ENCODE data around the gene MICAL2.

The MICAL2 gene

DNA sequence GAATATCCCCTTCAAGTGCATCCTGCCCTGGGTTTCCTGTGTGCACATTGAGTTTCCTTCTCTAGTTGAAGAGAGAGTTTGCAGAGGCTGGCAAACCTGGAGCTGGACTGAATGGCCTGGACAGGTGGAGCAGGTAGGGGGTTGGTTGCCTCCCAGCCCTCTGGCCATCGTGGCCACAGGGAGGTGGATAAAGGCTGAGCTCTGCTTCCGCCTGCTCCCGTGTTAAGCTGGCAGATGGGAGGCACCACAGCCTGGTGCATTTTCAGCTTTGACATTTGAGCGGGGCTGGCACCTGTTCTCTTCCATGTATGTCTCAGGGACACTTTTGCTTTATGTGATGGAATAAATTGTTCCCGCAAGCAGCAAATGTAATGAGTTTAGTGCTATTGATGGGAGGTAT is 11.1 kb downstream of the MICAL2 start:
- Histone ChIP-seq H3K4me3 (no peak overlapping the region), H3K36me3 (ENCODE audit: insufficient read depth, low read length) (no peaks in the 10 kb centered on the region), H3K9me3 (ENCODE audit: low read depth, low read length) (no peaks in the 10 kb centered on the region), H3K9ac (ENCODE audit: insufficient read length) (no peak overlapping the region), H3K27ac (no peak overlapping the region)
- DNase-seq (ENCODE audit: low read depth, low spot score) = no peak
- no peak for TF ChIP-seq FOXP2 (optimal IDR thresholded peaks at IDR 0.05; ENCODE audit: control extremely low read depth, extremely low read length, insufficient read depth)
- no peak for TF ChIP-seq POLR2AphosphoS5 (IDR thresholded peaks at IDR 0.05; ENCODE audit: borderline replicate concordance, low read depth, low read length)
- no peak for TF ChIP-seq EZH2 (IDR thresholded peaks at IDR 0.05)

DNA sequence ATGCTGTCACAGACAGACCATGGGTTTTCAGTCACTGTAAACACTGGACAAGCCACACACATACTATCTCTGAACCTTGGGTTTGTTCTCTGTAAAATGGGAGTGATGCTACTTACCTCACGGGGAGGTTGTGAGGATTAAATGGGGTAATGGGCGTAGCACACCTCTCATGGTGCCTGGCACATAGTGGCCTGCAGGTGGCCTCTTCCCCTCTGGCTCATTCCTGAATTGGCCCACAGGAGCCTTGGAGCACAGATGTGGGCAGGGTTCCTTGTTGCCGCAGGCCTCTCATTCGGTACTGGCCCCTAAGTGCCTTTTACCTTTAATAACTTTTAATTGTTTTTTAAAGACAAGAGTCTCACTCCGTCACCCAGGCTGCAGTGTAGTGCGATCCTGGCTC is 11.7 kb downstream of the MICAL2 start:
- DNase-seq (ENCODE audit: low read depth, low spot score) = no peak
- no peak overlapping the region for H3K4me3 ChIP-seq
- no peaks in the 10 kb centered on the region for H3K36me3 ChIP-seq (ENCODE audit: insufficient read depth, low read length)
- TF ChIP-seq POLR2AphosphoS5 (IDR thresholded peaks at IDR 0.05; ENCODE audit: borderline replicate concordance, low read depth, low read length) (no peak), EZH2 (IDR thresholded peaks at IDR 0.05) (no peak), FOXP2 (optimal IDR thresholded peaks at IDR 0.05; ENCODE audit: control extremely low read depth, extremely low read length, insufficient read depth) (no peak)
- H3K27ac ChIP-seq = no peak overlapping the region
- no peaks in the 10 kb centered on the region for H3K9me3 ChIP-seq (ENCODE audit: low read depth, low read length)
- H3K9ac ChIP-seq (ENCODE audit: insufficient read length) = no peak overlapping the region

DNA sequence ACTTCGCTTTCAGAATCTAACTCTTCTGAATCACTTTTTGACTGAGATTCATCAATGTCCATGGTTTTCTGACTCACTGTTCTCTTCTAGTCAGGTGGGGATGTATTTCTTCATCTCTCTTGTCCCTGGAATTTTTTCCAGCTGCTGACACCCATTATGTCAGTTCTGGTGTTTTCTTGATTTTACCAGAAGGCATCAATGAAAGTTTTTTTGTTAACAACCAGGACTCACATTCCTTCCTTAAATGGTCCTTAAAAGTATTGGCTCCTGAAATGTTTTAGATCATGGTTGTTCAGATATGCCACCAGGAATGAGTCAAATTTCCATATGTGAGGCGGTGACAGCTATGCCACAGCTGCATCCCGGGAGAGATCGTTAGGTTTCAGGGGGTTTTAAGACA is 12.9 kb downstream of the MICAL2 start:
- no peak overlapping the region for H3K9ac ChIP-seq (ENCODE audit: insufficient read length)
- TF ChIP-seq POLR2AphosphoS5 (IDR thresholded peaks at IDR 0.05; ENCODE audit: borderline replicate concordance, low read depth, low read length) (no peak), EZH2 (IDR thresholded peaks at IDR 0.05) (no peak), FOXP2 (optimal IDR thresholded peaks at IDR 0.05; ENCODE audit: control extremely low read depth, extremely low read length, insufficient read depth) (no peak)
- no peak overlapping the region for H3K27ac ChIP-seq
- DNase-seq (ENCODE audit: low read depth, low spot score) = no peak
- H3K36me3 ChIP-seq (ENCODE audit: insufficient read depth, low read length) = no peaks in the 10 kb centered on the region
- no peaks in the 10 kb centered on the region for H3K9me3 ChIP-seq (ENCODE audit: low read depth, low read length)
- no peak overlapping the region for H3K4me3 ChIP-seq

DNA sequence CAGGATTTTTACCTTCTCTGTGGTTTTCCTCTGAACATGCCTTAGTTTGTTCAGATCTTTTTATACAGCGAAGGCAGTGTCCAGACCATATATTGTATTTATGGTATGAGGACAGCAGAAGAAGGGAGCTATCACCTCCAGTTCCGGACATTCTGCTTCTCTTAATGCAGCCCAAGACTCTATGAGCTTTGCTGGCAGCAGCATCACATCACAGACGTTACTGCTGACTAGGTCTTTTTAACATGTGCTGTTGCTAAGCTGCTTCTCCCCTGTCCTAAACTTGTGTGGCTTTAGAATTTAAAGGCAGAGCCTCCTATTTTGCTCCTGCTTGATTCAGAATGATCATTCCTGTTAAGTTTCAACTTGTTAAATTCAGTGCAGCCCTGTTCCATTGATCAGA is 13.4 kb downstream of the MICAL2 start:
- Histone ChIP-seq H3K9ac (ENCODE audit: insufficient read length) (no peak overlapping the region), H3K36me3 (ENCODE audit: insufficient read depth, low read length) (no peaks in the 10 kb centered on the region), H3K4me3 (no peak overlapping the region), H3K9me3 (ENCODE audit: low read depth, low read length) (no peaks in the 10 kb centered on the region), H3K27ac (no peak overlapping the region)
- TF ChIP-seq FOXP2 (optimal IDR thresholded peaks at IDR 0.05; ENCODE audit: control extremely low read depth, extremely low read length, insufficient read depth) (no peak), EZH2 (IDR thresholded peaks at IDR 0.05) (no peak), POLR2AphosphoS5 (IDR thresholded peaks at IDR 0.05; ENCODE audit: borderline replicate concordance, low read depth, low read length) (no peak)
- DNase-seq (ENCODE audit: low read depth, low spot score) = no peak

DNA sequence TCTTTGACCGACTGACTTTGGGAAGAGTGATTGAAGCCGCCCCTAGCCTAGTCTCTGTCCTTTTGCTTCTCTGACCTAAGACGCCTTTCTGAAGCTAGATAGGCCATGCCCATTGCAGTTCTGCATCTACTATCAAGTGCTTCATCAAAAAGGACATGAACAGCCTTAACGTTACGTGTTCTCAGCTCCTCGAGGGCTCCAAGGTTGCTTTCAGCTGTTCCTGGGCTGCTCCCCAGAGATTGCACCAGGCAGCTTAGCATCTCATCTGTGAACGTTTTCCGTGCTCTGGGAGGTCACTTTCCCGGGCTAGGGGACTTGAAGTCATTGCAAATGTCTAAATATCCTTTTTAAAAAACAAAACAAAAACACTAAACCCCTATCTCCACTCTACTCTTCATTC is 13.9 kb downstream of the MICAL2 start:
- Histone ChIP-seq H3K9me3 (ENCODE audit: low read depth, low read length) (no peaks in the 10 kb centered on the region), H3K9ac (ENCODE audit: insufficient read length) (no peak overlapping the region), H3K27ac (no peak overlapping the region), H3K4me3 (no peak overlapping the region), H3K36me3 (ENCODE audit: insufficient read depth, low read length) (no peaks in the 10 kb centered on the region)
- DNase-seq (ENCODE audit: low read depth, low spot score) = no peak
- no peak for TF ChIP-seq FOXP2 (optimal IDR thresholded peaks at IDR 0.05; ENCODE audit: control extremely low read depth, extremely low read length, insufficient read depth)
- no peak for TF ChIP-seq POLR2AphosphoS5 (IDR thresholded peaks at IDR 0.05; ENCODE audit: borderline replicate concordance, low read depth, low read length)

DNA sequence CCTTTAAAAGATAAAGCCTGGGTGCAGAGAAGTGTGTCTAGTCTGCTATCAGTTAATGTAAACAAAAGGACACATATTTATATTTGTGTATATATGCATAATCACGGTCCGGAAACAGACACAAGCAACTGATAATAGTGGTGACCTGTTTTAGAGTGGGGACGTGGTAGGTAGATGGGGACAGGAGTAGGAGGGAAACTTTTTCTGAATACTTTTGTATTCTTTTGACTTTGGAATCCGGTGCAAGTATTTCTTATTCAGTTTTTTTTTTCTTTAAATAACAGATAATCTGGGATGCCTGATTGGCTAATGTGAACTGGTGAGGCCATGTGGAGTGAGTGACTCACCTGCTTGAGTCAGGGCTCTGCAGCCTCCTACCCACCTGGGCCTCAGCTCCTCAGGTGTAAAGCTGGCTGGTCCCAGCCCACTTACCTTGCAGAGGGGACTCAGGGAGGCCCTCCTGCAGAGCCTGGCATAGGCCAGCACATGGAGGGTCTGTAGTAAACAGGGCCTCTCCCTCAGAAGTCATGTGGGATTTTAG is 15.3 kb downstream of the MICAL2 start:
- TF ChIP-seq FOXP2 (optimal IDR thresholded peaks at IDR 0.05; ENCODE audit: control extremely low read depth, extremely low read length, insufficient read depth) (no peak), POLR2AphosphoS5 (IDR thresholded peaks at IDR 0.05; ENCODE audit: borderline replicate concordance, low read depth, low read length) (no peak), EZH2 (IDR thresholded peaks at IDR 0.05) (no peak)
- Histone ChIP-seq H3K4me3 (no peak overlapping the region), H3K9ac (ENCODE audit: insufficient read length) (no peak overlapping the region), H3K27ac (no peak overlapping the region), H3K9me3 (ENCODE audit: low read depth, low read length) (no peaks in the 10 kb centered on the region), H3K36me3 (ENCODE audit: insufficient read depth, low read length) (no peaks in the 10 kb centered on the region)
- no peak for DNase-seq (ENCODE audit: low read depth, low spot score)

DNA sequence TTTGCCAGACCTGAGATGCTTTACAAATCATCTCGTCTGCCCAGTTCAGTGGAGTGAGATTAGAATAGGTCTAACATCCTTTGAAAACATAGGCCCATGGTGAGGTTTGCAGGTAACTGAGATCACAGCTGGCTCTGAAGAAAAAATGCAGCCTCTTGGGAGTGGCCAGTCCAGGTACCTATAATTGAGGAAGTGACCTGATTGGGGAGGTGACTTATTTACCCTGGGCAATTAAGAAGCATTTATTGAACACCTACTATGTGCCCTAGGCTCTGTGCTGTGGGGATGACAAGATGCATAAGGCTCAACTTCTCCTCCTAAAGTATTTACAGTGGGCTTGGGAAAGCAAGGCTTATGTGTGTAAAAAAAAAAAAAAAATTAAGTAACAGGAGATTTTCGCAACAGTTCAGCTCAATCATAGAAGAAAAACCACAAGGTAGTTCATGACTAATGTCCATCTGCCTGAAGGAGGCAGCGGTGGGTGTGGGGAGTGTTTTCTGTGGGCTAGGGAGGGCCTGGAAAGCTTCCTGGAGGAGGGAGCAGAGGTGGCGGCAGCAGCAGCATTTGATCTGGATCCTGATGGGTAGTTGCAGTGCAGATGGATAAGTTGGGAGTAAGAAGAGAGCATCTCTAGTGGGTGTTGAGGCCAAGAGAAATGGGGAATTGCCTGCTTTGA is 16.1 kb downstream of the MICAL2 start:
- H3K4me3 ChIP-seq = no peak overlapping the region
- H3K9me3 ChIP-seq (ENCODE audit: low read depth, low read length) = no peaks in the 10 kb centered on the region
- no peak overlapping the region for H3K27ac ChIP-seq
- TF ChIP-seq FOXP2 (optimal IDR thresholded peaks at IDR 0.05; ENCODE audit: control extremely low read depth, extremely low read length, insufficient read depth) (no peak), EZH2 (IDR thresholded peaks at IDR 0.05) (no peak), POLR2AphosphoS5 (IDR thresholded peaks at IDR 0.05; ENCODE audit: borderline replicate concordance, low read depth, low read length) (no peak)
- H3K36me3 ChIP-seq (ENCODE audit: insufficient read depth, low read length) = no peaks in the 10 kb centered on the region
- no peak for DNase-seq (ENCODE audit: low read depth, low spot score)
- H3K9ac ChIP-seq (ENCODE audit: insufficient read length) = no peak overlapping the region

DNA sequence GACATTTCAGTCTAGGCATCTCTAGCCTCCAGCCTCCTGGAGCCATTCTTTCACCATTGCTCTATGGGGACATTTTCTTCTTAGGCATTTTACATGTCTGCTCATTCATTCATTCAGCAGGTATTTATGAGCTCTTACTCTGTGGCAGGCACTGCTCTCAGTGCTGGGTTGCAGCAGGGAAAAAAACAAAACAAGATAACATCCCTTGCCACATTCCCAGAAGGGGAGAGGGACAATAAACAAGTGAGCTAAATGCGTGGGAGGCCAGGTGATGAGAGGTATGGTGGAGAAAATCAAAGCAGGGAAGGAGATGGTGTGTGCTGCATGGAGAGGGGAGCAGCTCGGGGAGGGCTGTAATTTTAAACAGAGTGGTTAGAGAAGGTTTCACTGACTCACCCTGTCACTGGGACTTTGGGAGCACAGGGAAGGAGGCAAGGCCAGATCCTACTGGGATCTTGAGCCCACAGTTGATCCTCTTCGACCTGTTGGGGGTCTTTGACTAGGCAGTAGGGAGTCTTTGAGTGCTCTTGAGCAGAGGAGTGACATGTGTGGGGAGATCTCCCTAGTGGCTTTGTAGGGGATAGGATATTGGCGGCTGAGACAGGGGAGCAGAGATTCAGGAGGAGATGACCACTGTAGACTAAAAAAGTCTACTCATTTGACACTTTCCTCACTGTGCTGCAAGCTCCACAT is 17.0 kb downstream of the MICAL2 start:
- DNase-seq (ENCODE audit: low read depth, low spot score) = no peak
- Histone ChIP-seq H3K9ac (ENCODE audit: insufficient read length) (no peak overlapping the region), H3K9me3 (ENCODE audit: low read depth, low read length) (no peaks in the 10 kb centered on the region), H3K27ac (no peak overlapping the region), H3K4me3 (no peak overlapping the region), H3K36me3 (ENCODE audit: insufficient read depth, low read length) (no peaks in the 10 kb centered on the region)
- TF ChIP-seq FOXP2 (optimal IDR thresholded peaks at IDR 0.05; ENCODE audit: control extremely low read depth, extremely low read length, insufficient read depth) (no peak), POLR2AphosphoS5 (IDR thresholded peaks at IDR 0.05; ENCODE audit: borderline replicate concordance, low read depth, low read length) (no peak), EZH2 (IDR thresholded peaks at IDR 0.05) (no peak)
